ENCODE results near the gene TSPEAR.
"Not testable (repeated sequence)": the region's sequence is repeated elsewhere in the genome, so short reads cannot be mapped to it uniquely, and the experiment has no call there.

Gene TSPEAR

DNA sequence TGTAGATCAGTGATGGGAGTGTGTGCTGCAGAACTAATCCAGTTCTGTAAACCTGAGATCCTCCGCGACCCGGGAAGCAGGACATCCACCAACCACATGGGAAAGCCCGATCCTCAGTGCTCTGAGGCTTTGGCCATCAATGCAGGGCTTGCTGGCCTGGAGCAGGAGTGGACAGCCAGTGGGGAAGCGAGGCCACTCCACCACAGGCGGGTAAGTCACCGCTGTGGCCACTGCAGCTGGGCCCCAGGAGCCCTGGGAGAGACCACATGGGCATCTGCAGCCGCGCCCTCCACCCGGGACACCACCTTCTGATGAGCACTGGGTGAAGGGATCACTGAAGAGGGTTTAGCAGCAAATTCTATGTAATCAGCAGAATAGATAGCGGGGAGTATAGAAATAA is 30.2 kb downstream of the TSPEAR start:
- no peak for DNase-seq

DNA sequence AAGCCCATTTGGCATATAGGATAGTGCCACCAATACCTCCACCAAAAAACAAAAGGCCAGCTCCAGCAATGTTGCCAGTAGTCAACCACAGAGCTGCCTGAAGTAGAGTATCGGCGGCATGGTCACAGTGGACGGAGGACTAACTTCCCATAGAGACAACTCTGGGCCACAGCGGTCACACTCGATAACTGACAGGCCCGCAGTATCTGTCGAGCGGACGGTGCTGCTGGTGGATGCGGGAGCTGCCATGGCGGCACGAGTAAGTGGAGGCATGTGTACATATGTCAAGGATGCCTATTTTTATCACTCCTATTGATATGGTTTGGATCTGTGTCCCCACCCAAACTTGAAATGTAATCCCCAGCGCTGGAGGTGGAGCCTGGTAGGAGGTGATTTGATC is 33.5 kb downstream of the TSPEAR start:
- DNase-seq: no peak

DNA sequence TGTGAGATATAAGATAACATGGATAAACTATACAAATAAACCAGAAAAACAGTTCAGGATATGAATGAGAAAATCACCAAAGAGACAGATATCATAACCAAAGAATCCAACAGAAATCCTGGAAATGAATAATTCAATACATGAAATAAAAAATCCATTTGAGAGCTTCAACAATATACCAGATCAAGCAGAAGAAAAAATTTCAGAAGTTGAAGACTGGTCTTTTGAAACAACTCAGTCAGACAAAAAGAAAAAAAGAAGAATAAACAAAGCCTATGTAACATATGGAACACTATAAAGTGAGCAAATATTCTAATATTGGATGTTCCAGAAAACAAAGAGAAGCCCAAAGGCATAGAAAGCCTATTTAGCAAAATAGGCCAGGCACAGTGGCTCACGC is 39.5 kb downstream of the TSPEAR start:
- DNase-seq: no peak

DNA sequence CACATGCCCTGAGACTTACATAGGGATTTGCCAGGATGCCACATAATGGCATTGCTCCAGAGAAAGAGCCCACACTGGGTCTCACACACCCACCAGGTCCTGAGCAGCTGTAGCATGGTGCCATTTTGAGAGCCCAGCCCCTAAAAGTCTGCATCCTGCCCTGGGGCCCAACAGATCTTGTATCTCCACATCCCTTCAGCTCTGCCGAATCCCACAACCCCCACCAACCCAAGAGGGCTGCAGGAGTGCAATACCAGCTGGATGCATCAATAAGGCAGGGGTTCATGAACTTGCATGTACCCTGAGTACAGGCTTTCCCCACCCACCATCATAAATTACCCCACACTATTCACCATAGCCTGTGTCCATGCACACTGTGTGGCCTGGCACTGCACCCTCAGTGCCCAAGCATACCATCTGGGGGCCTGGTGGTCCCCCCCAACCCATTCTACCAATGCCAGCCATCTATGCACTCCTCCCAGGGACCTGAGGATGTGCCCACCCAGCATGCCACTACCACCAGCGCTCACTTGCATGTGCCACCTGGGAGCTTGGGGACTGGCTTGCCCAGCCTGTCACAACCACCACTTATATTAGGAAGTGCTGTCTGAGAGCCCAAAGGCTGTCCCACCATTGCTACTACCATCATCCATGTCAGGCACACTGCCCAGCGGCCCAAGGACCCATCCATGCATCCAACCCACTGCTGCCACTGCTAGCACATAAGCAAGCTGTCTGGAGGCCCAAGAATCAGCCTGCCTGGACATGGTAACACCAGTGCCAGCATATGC is 40.5 kb downstream of the TSPEAR start:
- no peak for DNase-seq

DNA sequence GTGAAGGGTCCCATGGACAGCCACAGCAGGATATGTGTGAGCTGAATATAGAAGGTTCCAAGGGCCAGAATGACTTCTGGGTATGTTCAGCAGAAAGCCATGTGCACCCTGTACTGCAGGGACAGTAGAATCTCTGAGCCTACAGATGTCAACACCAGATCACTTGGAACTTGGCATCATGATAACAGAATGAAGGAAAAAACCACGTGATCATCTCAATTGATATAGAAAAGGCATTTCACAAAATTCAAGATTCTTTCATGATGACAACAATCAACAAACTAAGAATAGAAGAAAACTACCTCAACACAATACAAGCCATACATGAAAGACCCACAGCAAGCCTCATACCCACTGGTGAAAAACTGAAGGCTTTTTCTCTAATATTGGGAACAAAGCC is 43.8 kb downstream of the TSPEAR start:
- no peak for DNase-seq

DNA sequence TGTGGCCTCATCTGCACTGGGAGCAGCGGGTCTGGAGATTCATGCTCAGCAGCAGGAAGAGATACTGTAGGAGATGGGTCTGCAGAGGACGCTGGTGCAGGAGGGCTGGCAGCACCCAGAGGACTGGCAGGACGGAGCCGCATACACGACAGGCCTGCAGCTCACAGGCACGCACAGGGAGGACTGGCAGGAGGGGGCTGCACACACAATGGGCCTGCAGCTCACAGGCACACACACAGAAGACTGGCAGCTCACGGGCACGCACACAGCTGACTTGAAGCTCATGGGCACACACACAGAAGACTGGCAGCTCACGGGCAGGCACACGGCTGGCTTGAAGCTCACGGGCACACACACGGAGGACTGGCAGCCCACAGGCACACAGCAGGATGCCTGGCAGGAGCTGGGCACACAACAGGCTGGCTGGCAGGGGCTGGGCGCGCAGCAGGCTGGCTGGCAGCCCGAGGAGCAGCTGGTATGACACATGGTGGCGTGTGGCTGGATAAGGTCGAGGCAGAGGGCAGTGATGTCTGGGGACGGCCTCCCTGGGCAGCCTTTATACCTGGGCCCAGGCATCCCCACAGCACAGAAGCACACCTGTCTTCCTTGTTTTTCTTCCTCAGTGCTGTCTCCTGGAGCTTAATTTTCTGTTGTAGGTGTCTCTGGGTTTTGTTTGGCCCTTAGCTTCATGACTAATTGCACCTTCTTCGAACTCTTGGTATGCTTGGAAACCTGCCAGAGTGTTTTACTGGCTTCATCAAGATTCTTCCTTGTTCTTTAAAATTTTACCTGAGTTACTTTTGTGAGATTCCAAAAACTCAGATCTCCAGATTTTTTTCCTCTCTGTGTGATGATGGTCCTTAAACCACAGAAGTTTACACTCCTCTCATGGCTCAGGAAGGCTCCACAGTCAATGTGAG is 44.7 kb downstream of the TSPEAR start, which contains the start of gene KRTAP12-2:
Gene KRTAP12-2, minus strand, starts transcription at position 527 of the 920 bp plus-strand sequence. Its CDS starts 41 bp downstream, at position 486.
- DNase-seq: no peak

DNA sequence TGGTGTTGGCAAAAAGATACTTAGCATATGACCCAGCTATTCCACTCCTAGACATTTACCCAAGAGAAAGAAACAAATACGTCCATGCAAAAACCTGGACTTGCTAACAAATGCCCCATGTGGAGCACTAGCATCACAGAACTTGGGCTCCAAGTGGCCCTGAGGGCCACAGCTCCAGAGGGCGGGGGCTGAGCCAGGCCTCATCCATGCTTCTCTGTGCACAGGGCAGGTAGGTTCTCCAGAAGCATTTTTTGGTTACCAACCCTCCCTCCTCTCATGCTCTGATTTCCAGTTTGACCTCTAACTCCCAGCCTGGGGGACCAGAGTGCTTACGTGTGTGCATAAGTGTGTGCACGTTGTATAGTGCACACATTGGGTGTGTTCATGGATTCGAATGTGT is 46.7 kb downstream of the TSPEAR start:
- DNase-seq: no peak

DNA sequence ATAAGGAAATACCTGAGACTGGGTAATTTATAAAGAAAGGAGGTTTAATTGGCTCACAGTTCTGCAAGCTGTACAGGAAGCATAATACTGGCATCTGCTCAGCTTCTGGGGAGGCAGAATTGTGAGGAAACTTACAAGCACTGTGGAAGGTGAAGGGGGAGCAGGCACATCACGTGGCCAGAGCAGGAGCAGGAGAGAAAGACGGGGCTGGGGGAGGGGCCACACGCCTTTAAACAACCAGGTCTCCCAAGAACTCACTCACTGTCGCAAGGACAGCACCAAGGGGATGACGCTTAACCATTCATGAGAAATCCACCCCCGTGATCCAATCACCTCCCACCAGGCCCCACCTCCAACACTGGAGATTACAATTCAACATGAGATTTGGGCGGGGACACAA is 49.8 kb downstream of the TSPEAR start:
- not testable (repeated sequence) for DNase-seq

DNA sequence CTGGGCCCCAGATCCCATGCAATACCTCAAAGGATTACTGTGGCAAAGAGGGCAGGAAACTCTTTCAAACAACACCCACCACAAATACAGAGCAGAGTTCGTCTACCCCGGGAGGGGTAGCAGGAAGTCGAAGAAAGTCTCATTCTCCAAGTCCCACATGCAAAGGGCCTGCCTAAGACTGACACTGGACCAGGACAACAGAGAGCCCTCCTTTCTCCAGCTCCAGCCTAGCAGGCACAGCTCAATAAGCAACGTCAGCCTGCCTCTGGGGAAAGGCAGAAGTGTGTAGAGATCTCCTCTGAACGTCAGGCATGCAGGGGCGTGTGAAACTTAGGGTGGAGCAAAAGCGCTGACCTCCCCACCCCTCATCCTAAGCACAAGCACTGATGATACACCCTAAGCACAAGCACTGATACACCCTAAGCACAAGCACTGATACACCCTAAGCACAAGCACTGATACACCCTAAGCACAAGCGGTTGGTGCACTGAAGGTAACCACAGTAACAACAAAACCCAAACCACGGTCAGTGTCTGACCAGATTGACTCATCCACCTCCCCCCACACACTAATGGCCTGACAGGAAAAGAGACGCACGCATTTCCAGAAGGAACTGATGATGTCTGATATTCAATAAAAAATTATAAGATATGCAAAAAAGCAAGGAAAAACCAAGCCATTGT is 52.3 kb downstream of the TSPEAR start:
- no peak for DNase-seq

DNA sequence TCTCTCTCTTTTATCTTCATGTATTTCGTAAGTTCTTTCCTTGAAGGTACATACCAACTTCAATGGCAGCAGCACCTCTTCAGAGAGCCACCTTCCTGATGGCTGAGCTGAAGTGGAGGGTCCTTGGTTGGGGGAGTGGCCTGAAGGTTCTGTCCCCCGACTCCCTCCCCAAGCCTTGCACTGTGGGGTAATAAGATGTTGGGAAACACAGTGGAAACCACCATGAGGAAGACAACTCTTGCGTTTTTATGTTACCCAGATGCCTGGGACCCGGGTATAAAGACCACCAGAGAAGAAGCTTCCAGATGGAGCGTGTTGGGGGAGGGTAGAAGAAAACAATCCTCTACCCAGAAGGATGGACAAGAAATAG is 52.8 kb downstream of the TSPEAR start:
- no peak for DNase-seq

DNA sequence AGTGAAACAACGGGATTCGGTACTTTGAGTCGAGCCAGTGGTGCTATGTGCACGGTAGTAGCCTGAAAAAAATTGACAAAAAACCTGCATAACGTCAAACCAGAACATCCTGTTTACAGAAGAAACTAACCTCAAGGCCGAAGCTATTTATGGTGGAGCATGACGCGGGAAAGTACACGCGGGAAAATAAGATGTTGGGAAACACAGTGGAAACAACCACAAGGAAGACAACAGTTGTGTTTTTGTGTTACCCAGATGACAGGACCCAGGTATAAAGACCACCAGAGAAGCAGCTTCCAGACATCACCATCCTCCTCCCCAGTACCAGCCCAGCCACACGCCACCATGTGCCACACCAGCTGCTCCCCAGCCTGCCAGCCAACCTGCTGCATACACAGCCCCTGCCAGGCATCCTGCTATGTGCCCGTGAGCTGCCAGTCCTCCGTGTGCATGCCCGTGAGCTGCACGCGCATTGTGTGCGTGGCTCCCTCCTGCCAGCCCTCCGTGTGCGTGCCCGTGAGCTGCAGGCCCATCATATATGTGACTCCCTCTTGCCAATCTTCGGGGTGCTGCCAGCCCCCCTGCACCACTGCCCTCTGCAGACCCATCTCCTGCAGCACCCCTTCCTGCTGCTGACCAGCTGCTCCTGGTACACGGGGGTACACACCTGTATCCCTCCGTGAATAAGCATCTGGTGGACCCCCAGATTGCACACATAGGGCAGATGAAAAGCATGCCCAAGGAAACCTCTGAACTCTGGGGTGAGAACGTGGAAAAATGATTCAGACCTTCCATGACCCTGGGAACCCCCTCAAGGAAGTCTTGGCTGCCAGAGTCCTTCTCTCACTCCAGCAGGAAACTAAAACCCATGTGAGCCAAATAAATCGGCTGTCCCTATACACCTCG is 53.5 kb downstream of the TSPEAR start, which contains the start of gene KRTAP12-3:
Gene KRTAP12-3, plus strand, starts transcription at position 298 of the 906 bp plus-strand sequence. Its CDS starts 48 bp downstream, at position 346.
- DNase-seq: no peak

DNA sequence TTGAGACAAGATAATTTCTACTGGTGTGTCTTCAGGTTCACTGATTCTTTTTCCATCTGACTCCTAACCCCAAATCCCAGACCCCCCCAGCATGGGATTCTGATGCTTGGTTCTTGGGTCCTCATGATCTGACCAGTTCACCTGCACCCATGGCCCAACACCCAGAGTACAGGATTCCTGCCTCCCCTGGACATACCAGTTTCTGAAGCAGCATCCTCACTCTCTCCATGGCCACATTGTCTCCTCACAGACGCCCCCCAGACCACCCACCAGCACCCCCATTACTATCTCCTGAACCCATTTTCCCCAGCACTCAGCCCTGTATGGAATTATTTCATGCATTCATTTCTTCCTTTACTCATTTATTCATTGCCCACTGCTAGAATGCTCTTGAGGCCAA is 54.5 kb downstream of the TSPEAR start:
- DNase-seq: no peak

DNA sequence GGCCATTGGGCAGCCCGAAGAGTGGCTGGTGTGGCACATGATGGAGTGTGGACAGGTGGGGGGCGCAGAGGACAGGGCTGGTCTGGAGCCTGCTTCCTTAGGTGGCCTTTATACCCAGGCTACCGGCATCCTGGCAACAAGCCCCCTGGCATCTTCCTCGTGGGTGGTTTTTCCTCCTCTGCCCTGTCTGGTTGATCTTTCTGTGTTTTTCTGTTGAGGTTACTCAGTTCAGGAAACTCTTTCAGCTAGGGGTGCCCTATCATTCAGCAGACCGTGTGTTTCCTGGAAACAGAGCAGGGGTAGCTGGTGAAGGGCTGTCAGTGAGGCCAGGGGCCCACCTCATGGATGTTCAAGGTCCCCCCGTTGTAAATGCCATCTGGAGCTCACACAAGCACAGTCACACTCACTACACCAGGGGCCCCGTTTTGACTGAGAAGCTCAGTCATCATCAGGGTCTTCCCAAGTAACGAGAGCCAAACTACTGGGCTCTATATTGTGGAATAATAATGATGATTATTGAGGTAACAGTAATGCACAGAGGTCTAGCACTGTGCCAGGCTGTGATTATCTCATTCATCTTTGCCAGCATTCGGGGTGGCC is 56.7 kb downstream of the TSPEAR start, which contains the start of gene KRTAP12-4:
Gene KRTAP12-4, minus strand, starts transcription at position 84 of the 600 bp plus-strand sequence. Its CDS starts 45 bp downstream, at position 39.
- DNase-seq: no peak

DNA sequence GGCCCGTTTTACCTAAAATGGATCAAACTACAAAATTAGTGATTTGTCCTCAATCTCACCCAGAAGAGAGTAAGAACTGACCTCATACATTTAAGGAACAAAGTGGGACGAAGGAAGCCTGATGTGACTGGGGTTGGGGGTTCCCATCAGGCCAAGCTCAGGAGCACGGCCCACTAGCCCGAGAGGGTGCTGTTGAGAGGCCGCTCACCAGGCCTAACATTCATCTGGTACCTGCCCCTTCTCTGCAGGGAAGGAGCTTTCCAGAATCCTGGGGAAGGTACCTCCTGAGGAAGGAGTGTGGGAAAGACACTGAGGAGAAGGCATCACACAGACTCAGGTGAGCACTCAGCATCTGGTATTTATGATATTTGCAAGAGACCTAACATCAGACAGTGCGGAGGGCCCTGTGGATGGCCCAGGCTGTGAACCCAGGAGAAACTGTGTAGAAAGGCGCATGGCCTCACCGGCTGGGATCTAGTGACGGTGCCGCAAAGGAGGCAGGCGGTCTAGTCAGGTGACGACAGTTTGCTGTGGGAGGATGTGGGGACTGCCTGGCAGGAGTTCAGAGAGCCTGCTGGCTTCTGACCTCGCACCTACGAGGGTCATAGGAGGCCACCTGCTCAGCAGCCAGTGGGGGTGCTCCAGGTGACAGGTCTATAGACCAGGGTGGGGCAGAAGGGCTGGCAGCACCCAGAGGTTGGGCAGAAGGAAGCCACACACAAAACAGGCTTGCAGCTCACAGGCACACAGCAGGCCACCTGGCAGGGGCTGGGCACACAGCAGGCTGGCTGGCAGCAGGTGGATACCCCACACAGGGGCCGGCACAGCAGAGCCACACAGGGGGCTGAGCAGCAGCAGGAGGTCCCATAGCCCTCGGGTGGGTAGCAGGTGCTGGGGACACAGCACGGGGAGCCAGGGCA is 57.5 kb downstream of the TSPEAR start:
- no peak for DNase-seq

DNA sequence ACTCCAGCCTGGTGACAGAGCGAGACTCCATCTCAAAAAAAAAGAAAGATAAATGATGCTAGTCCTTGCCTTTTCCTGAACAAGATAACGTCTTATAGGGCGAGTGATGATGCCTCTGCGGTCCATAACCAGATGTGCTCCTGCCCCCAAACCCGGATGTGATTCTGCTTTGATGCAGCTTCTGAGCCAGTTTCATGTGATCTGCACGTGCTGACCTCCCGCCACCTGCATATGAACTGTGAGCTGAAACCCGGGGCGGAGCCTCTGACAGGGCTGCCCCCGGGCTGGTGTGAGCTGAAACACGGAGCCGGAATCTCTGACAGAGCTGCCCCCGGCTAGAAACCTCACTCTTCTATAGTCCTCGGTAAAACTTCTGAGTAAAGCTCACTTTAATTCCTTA is 58.2 kb downstream of the TSPEAR start:
- DNase-seq: no peak

DNA sequence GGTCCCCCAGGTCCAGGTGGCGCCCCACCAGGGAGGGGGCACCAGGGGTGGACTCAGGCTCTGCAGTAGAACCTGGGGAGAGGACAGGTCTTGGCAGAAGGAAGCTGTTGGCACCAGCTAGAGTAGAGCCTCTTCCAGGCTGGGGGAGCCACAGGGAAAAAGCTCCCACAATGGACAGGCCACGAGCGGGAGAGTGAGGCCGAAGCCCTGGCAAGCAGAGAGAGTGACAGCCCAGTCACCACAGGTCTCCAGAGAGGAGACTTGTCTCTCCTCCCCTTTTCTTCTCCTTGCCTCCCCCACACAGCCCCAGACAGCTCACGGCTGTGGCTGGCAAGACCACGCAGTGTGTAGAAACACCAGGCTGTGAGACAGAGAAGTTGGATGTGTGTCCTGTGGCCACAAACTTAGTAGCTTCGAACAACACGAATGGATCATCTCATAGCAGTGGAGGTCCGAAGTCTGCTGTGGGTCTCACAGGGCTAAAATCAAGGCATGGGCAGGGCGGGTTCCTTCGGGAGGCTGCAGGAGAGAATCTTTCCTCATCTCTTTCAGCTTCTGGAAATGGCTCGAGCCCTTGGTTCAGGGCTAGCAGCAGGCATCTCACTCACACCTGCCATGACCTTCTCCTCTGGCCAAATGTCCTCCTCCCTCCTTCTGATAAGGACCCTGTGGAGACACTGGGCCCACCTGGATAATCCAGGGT is 60.2 kb downstream of the TSPEAR start:
- DNase-seq: no peak

DNA sequence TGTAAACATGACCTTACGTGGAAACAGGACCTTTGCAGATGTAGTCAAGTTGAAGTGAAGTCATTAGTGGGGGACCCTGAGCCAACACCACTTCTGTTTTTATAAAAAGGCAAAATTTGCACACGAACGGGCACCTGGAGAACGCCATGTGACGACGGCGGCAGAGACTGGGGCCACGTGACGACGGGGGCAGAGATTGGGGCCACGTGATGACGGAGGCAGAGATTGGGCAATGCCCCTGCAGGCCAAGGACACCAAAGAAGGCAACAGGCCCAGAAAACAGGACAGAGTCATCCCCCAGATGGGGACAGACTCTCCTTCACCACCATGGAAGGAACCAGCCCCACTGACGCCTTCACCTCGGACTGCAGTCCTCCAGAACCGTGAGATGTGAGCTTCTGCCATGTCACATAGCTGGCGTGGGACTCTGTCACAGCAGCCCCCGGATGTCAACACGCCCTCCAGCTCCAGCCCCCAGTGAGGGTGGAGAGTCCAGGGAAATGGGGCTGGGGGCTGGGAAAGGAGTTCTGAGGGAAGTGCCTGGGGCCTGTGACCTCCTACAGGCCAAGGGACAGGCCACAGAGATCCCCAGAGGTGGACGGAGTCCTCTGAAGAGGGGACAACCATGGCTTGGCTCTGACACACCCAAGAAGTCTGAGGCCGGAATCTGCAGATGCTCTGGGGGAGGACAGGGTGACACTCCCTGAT is 61.0 kb downstream of the TSPEAR start:
- DNase-seq: no peak

DNA sequence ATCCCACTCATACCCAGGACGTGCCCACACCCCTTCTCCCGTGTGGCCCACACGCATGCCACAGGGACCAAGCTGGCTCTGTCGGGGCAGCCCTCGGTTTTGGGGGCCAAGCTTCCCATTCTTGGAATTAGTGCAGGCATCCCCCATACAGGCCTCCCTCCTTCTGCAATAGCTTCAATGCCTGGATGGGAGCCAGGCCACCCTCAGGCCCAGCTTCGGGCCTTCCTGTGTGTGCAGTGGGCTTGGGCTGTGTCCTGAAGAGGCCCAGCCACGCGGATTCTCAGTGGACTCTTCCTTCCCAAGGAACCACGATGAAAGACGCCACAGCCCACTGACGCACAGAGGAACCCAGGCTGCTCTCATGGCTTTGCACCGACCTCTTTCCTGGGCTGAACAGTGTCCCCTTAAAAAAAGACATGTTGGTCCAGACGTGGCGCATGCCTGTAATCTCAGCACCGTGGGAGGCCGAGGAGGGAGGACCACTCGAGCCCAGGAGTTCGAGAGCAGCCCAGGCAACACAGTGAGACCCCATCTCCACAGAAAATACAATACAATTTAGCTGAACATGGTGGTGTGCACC is 61.8 kb downstream of the TSPEAR start:
- no peak for DNase-seq

Data from inflammatory macrophage treated with lipopolysaccharide for 4 hours (primary cell).